HG03139 (cell line): ENCODE measurements around the gene POTEI.
"Not testable (repeated sequence)": the region's sequence is repeated elsewhere in the genome, so short reads cannot be mapped to it uniquely, and the experiment has no call there.

Experiments used
- ATAC-seq: cut with Tn5 transposase; IDR thresholded peaks from one replicate; pipeline ENCODE4 v1.9.1; 2021; ENCODE audit not compliant: unreplicated experiment

The POTEI gene

GRCh38 chr2:130491073-130491472 lies 18.1 kb downstream of the POTEI start:
- ATAC-seq = not testable (repeated sequence)

- not testable (repeated sequence) for ATAC-seq
Observed at GRCh38 chr2:130455413-130455812, 53.7 kb downstream of the POTEI start.

- ATAC-seq = not testable (repeated sequence)
Observed at GRCh38 chr2:130454712-130455083, 54.4 kb downstream of the POTEI start.

- not testable (repeated sequence) for ATAC-seq
Observed at GRCh38 chr2:130453955-130454711, 55.0 kb downstream of the POTEI start.

- ATAC-seq = not testable (repeated sequence)
Observed at GRCh38 chr2:130452897-130453296, 56.2 kb downstream of the POTEI start.

- ATAC-seq = not testable (repeated sequence)
Observed at GRCh38 chr2:130451823-130452222, 57.3 kb downstream of the POTEI start.

- not testable (repeated sequence) for ATAC-seq
Observed at GRCh38 chr2:130451278-130451677, 57.9 kb downstream of the POTEI start.

GRCh38 chr2:130450366-130450765 lies 58.8 kb downstream of the POTEI start:
- ATAC-seq = not testable (repeated sequence)

- not testable (repeated sequence) for ATAC-seq
Observed at GRCh38 chr2:130427631-130428030, 81.5 kb downstream of the POTEI start.

- not testable (repeated sequence) for ATAC-seq
Observed at GRCh38 chr2:130418845-130419244, 90.3 kb downstream of the POTEI start.

- ATAC-seq = not testable (repeated sequence)
Observed at GRCh38 chr2:130416693-130417092, 92.4 kb downstream of the POTEI start.
